ENCODE results near the gene UNKL. TPM values are rescaled to one million over a fixed set of nuclear protein-coding genes. Genes with fewer than 3 reads are reported as not detected.

UNKL gene
- total RNA-seq, 1 experiment from 2014 or later: 10.5 TPM

GRCh38 chr16:1344499-1344898 is 70.0 kb downstream of the UNKL start:
- DNase-seq: no peak
- Histone ChIP-seq H3K36me3 (peaks cover 5% of the 10 kb centered on the region), H3K27me3 (peaks cover 22% of the 10 kb centered on the region), H3K4me3 (no peak overlapping the region), H3K9me3 (no peaks in the 10 kb centered on the region)

DNA sequence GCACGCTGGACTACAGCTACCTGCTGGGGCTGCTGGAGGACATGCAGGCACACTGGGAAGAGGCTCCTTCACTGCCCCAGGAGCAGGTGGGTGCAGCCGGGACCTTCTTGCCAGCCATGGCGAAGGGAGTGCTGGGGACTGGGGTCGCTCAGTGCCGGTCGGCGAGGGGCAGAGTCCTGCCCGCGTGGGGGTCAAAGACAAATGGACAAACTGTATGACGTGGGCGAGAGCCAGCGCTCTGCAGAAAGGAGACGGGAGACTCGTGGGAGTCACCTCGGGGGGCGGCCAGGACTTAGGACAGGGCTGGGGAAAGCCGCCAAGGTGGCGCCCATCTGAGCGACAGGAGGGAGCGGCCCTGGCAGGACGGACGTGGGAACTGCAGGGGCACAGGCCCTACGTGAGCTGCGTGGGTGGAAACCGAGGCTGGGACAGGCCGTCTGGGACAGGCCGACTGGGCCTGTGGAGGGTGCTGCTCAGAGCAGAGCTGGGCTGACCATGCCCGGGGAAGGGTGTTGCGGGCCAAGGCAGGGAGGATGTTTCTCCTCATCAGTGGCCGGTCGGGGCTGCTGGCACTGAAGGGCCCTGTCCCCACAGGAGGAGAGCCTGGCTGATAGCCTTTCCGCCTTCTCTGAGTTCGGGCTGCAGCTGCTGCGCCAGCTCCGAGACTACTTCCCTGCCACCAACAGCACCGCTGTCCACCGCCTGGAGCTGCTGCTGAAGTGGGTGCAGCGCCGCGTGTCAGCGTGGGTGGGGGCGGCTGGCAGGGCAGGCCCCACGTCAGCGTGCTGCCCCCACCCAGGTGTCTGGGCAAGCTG is 70.9 kb downstream of the UNKL start:
- Histone ChIP-seq H3K36me3 (peaks cover 3% of the 10 kb centered on the region; the same call in 1 of the 2 replicates), H3K4me3 (no peak overlapping the region), H3K9me3 (no peaks in the 10 kb centered on the region), H3K27me3 (peaks cover 30% of the 10 kb centered on the region)
- DNase-seq: no peak

GRCh38 chr16:1342526-1343427 is 71.7 kb downstream of the UNKL start:
- Histone ChIP-seq H3K4me3 (no peak overlapping the region), H3K9me3 (no peaks in the 10 kb centered on the region), H3K27me3 (peaks cover 32% of the 10 kb centered on the region), H3K36me3 (no peaks in the 10 kb centered on the region)
- DNase-seq: peak; percentile 97

GRCh38 chr16:1341495-1342420 is 72.7 kb downstream of the UNKL start:
- Histone ChIP-seq H3K36me3 (no peaks in the 10 kb centered on the region), H3K9me3 (no peaks in the 10 kb centered on the region), H3K27me3 (peaks cover 35% of the 10 kb centered on the region), H3K4me3 (no peak overlapping the region)
- DNase-seq: no peak

- Histone ChIP-seq H3K4me3 (no peak overlapping the region), H3K36me3 (no peaks in the 10 kb centered on the region), H3K9me3 (no peaks in the 10 kb centered on the region), H3K27me3 (peaks cover 41% of the 10 kb centered on the region)
- no peak for DNase-seq
Observed at GRCh38 chr16:1340730-1341494, 73.6 kb downstream of the UNKL start.

DNA sequence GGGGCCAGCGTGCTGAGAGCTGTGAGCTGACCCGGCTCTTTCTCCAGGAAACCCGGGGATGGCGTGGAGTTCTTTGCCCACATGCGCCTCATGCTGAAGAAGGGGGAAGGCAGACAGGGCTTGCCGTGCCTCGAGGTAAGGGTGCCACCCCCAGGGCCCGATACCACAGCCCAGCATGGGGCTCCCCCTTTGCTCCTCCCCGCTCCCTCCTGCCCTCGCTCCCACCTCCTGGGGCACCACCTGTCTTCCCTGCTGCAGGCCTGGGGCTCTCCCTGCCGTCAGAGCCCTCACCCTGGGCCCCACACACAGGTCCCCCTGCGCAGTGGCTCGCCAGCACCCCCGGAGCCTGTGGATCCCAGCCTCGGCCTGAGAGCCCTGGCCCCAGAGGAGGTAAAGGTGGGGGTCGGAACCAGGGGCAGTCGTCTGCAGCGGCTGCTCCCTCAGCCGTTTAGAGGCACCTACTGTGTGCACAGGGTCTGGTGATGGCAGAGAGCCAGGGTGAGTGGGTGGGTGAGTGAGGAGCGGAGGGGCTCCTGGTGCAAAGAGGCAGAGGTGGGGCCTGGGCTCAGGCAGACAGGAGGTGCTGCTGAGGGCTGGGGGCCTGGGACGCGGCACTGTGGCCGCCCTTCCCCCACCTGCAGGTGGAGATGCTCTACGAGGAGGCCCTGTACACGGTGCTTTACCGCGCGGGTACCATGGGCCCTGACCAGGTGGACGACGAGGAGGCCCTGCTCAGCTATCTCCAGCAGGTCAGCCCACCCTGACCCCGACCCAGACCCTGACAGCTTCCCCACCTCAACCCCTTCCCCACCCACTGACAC is 75.4 kb downstream of the UNKL start:
- H3K36me3 ChIP-seq: no peaks in the 10 kb centered on the region
- no peaks in the 10 kb centered on the region for H3K9me3 ChIP-seq
- DNase-seq: no peak
- peaks cover 57% of the 10 kb centered on the region for H3K27me3 ChIP-seq
- H3K4me3 ChIP-seq: no peak overlapping the region

- Histone ChIP-seq H3K4me3 (no peak overlapping the region), H3K36me3 (no peaks in the 10 kb centered on the region), H3K27me3 (peaks cover 63% of the 10 kb centered on the region), H3K9me3 (no peaks in the 10 kb centered on the region)
- DNase-seq: no peak
Observed at GRCh38 chr16:1338119-1338730, 76.3 kb downstream of the UNKL start.

- Histone ChIP-seq H3K36me3 (no peaks in the 10 kb centered on the region), H3K9me3 (no peaks in the 10 kb centered on the region), H3K4me3 (no peak overlapping the region), H3K27me3 (peaks cover 68% of the 10 kb centered on the region)
- no peak for DNase-seq
Observed at GRCh38 chr16:1337486-1337885, 77.0 kb downstream of the UNKL start.

DNA sequence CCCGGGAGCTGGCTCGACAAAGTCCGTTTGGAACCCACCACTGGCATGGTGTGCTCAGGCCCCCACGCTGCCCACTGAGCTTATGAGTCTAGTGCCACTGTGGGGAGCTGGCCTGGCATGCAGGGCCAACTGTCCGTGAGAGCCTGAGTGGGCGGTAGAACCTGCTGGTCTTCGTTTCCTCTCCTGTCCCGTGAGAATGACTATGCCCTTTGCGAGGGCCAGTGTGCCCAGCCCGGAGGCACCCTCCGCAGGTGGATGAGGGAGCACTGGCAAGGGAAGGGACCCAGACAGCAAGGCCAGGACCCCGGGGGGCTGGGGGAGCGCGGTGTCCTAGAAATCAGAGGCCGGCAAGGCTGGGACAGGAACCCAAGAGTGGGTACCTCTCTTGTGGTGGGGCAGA is 77.9 kb downstream of the UNKL start:
- DNase-seq: no peak
- peaks cover 68% of the 10 kb centered on the region for H3K27me3 ChIP-seq
- H3K4me3 ChIP-seq: no peak overlapping the region
- no peaks in the 10 kb centered on the region for H3K36me3 ChIP-seq
- no peaks in the 10 kb centered on the region for H3K9me3 ChIP-seq

DNA sequence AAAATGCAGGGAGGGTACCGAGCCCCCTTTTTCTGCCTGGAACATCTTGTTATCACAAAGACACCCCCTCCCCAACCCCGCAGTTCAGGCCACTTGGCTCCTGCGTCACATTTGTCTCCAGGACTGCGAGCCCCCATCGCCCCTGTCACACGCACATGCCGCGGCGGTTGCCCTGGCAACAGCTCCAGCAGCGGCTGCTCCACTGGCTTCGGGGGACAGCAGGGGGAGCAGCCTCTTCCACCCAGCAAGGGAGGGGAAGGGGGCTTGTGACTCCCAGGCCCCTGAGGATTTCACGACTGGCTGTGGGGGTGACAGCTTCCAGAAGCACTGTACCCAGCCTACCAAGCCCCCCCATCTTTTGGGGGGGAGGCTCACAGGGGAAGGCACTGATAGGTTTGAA is 78.5 kb downstream of the UNKL start:
- Histone ChIP-seq H3K36me3 (no peaks in the 10 kb centered on the region), H3K4me3 (no peak overlapping the region), H3K9me3 (no peaks in the 10 kb centered on the region), H3K27me3 (peaks cover 64% of the 10 kb centered on the region)
- no peak for DNase-seq

DNA sequence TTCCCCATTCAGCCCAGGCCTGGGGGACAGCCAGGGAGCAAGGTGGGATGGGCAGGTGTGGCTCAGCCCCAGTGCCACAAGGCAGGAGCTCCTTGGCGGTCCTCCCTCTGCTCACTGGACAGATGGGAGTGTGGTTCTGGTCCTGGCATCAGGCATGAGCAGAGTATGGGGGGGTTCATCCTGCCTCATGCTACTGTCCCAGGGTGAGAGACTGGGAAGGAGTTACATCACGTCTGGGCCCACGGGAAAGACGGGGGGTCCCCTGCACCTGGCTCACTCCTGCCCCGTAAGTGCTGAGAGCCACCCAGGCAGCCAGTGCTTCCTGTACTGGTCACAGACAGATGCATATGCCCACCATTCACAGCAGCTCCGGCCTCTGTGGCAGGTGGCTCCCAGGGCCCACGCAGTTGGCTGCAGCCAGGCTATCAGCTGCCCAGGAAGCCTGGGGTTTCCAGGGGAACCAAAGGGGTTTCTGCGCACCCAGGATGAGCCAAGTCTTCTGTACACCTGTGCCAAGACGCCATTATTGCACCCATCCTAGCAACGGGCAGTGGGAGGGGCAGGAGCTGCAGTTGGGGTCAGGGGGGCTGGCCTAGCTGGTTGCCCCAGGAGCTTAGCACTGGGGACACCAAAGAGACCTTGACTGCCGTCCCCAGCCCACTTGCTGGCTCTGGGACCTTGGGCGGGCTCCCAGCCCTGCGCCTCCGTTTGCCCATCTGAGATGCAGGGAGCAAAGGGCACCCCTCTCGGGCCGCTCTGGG is 79.1 kb downstream of the UNKL start:
- Histone ChIP-seq H3K4me3 (no peak overlapping the region), H3K27me3 (peaks cover 62% of the 10 kb centered on the region), H3K9me3 (peaks cover 1% of the 10 kb centered on the region; the same call in 1 of the 2 replicates), H3K36me3 (no peaks in the 10 kb centered on the region)
- no peak for DNase-seq

DNA sequence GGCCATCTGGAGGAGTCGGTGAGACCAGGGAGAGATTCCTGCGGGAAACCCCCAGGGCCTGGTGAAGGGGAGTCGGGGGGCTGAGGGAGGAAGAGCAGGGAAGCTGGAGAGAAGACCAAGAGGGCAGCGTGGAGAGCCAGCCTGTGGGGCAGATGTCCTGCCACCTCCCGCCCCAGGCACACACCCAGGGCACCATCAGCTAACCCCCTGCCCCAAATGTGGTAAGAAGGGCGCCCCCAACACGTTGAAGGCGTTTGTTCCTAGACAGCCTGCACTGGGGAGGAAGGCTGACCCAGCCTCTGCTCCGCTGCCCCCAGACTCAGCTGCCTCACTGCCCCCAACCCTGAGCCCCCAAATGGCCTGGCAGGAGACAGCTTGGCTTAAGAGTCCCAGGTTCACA is 79.8 kb downstream of the UNKL start:
- Histone ChIP-seq H3K9me3 (peaks cover 2% of the 10 kb centered on the region; the same call in 1 of the 2 replicates), H3K4me3 (no peak overlapping the region), H3K36me3 (no peaks in the 10 kb centered on the region), H3K27me3 (peaks cover 62% of the 10 kb centered on the region)
- DNase-seq: no peak

- peaks cover 59% of the 10 kb centered on the region for H3K27me3 ChIP-seq
- no peak for DNase-seq
- H3K36me3 ChIP-seq: no peaks in the 10 kb centered on the region
- peaks cover 2% of the 10 kb centered on the region; the same call in 1 of the 2 replicates for H3K9me3 ChIP-seq
- no peak overlapping the region for H3K4me3 ChIP-seq
Observed at GRCh38 chr16:1333854-1334700, 80.4 kb downstream of the UNKL start.

Measured in MG63 (cell line).